Activated CD4-positive, CD25-positive, alpha-beta regulatory T cell treated with anti-CD3 and anti-CD28 coated beads, Interleukin-2, amount 50 U/mL, for 72 hours (primary cell): ENCODE results near the gene STEAP2.

ENCODE experiments used
- DNase-seq: peaks from one replicate; pipeline ENCODE4 v3.0.0; 2021

The STEAP2 gene

GRCh38 chr7:90194911-90195809, 16.4 kb upstream of the STEAP2 start:
- no peak for DNase-seq

DNA sequence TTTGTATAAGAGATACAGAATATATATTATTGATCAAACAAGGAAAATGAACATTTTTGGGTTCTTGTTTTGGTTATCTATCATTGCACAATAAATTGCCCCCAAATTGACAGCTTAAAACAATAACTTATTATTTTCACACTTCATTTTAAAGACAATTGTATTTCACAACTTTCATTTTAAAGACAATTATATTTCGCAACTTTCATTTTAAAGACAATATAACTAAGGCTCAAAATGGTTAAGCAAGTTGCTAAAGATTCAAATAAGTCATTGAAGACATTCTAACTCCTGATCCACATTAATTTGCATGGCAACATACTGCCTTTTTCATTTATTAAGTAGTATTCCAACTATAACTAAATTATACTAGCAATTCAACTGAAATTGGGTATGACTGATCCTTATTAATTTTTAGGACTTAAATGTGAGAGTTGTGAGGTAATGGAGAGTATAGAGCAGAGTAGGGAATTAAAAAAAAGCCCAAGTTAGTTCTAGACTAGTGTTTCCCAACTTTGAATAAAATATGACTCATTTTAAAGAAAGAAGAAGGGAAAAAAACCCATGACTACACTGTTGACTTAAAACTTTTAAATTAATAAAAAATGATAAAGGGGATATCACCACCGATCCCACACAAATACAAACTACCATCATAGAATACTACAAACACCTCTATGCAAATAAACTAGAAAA, 9.9 kb upstream of the STEAP2 start:
- DNase-seq = no peak

DNA sequence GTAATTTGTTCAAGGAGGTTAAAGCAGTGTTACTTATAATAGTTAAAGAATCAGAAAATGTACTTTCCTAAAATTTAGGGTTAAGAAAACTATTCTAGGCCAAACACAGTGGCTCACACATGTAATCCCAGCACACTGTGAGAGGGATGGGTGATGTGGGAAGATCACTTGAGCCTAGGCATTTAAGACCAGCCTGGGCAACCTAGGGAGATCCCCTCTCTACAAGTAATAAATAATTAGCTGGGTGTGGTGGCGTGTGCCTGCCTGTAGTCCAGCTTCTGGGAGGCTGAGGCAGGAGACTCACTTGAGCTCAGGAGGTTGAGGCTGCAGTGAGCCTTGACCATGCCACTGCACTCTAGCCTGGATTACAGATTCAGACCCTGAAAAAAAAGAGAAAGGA, 3.6 kb upstream of the STEAP2 start:
- DNase-seq = no peak

- no peak for DNase-seq
Measured at GRCh38 chr7:90209776-90210175, 1.8 kb upstream of the STEAP2 start.

GRCh38 chr7:90210475-90210874, 1.1 kb upstream of the STEAP2 start:
- DNase-seq = no peak

GRCh38 chr7:90210981-90211380, 559 bp upstream of the STEAP2 start:
- no peak for DNase-seq

- DNase-seq = no peak
Measured at GRCh38 chr7:90212149-90212495, 582 bp downstream of the STEAP2 start.

GRCh38 chr7:90213521-90213920, 2.0 kb downstream of the STEAP2 start:
- no peak for DNase-seq

GRCh38 chr7:90216080-90216674, 4.6 kb downstream of the STEAP2 start:
- no peak for DNase-seq

GRCh38 chr7:90216771-90217170, 5.2 kb downstream of the STEAP2 start:
- DNase-seq = no peak

DNA sequence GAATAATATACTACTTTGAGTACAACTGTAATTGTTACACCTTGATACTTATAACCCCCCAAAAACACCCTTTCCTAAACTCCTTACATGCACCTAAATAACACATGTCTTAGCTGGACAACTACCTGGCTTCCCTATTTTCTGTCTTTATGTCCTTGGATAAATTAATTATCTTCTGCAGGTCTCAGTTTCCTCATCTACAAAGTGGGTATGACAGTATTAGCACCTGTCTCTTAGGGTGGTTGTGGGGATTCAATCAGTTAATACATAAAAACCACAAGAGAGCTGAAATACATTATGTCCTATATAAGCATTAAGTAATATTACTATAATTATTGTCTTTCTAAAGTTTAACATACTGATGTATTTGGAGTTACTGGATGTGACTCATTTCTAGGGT, 10.8 kb downstream of the STEAP2 start:
- no peak for DNase-seq

DNA sequence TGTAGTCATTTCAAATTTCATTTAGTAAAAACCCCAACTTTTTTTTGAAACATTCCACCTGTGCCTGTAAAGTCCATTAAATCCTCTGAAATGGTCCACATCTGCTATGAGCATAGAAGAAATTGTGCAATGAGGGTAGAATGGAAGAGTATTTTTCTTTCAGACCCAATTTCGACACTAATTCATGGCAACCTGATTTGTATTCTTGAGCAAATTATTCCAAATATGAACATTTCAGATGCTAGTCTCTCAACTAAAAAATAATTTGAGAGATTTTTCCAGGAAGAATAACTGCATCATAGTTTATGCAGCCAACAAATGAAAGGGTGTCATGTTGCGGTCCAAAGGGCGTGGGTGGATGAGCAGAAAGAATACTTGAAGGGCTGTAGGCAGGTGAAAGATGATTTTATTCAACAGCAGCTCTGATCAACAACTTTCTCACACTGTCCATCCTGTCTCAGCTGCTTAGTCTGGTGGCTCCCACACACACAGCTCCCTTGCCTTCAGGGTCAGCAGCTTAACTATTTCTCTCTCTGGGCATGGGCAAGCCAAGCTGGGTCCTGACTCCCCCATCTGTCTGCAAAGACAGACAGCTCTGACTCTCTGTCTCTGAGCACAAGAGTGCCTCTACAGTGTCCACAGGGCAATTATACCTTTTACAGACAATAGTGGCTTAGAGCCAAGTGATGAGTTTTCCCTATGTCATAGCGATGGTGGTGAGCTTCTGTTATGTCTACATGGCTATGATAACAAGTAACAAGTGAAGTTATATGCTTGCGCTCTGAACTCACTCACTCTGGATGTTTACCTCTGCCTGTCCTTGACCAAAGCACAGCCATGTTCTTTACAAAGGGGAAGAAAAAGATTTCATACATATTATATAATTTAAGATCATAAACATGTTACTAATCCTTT, 11.5 kb downstream of the STEAP2 start:
- DNase-seq = no peak

GRCh38 chr7:90224195-90224594, 12.7 kb downstream of the STEAP2 start:
- DNase-seq = no peak

- DNase-seq = no peak
Measured at GRCh38 chr7:90225181-90225580, 13.6 kb downstream of the STEAP2 start.

DNA sequence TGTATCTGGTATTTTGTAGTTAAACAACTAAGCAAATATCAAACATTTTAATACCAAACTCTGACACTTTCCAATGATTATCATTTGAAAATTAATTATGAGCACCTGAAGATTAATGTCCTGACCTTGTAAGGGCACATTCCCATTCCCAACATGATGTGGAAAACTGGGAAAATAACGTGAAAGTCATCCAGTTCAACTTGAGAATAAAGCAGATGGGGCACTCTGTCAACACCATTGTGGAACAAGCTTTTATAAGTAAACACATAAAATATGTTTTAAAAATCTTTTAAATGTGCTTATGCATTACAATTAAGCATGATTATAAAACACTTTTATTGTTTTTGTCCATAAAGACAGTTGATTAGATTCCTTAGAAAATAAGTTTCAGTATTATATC, 14.1 kb downstream of the STEAP2 start:
- DNase-seq = no peak

- DNase-seq = no peak
Measured at GRCh38 chr7:90227259-90227658, 15.7 kb downstream of the STEAP2 start.

- DNase-seq = no peak
Measured at GRCh38 chr7:90229682-90230081, 18.1 kb downstream of the STEAP2 start.

- no peak for DNase-seq
Measured at GRCh38 chr7:90230834-90231233, 19.3 kb downstream of the STEAP2 start.

- DNase-seq = no peak
Measured at GRCh38 chr7:90231304-90231703, 19.8 kb downstream of the STEAP2 start.

DNA sequence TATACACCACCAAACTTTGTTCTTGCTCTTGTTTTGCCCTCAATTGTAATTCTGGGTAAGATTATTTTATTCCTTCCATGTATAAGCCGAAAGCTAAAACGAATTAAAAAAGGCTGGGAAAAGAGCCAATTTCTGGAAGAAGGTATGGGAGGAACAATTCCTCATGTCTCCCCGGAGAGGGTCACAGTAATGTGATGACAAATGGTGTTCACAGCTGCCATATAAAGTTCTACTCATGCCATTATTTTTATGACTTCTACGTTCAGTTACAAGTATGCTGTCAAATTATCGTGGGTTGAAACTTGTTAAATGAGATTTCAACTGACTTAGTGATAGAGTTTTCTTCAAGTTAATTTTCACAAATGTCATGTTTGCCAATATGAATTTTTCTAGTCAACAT, 20.9 kb downstream of the STEAP2 start:
- DNase-seq = no peak

- no peak for DNase-seq
Measured at GRCh38 chr7:90233569-90233968, 22.0 kb downstream of the STEAP2 start.

DNA sequence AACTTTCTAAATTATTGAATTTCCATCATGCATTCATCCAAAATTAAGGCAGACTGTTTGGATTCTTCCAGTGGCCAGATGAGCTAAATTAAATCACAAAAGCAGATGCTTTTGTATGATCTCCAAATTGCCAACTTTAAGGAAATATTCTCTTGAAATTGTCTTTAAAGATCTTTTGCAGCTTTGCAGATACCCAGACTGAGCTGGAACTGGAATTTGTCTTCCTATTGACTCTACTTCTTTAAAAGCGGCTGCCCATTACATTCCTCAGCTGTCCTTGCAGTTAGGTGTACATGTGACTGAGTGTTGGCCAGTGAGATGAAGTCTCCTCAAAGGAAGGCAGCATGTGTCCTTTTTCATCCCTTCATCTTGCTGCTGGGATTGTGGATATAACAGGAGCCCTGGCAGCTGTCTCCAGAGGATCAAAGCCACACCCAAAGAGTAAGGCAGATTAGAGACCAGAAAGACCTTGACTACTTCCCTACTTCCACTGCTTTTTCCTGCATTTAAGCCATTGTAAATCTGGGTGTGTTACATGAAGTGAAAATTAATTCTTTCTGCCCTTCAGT, 25.3 kb downstream of the STEAP2 start:
- DNase-seq = no peak

GRCh38 chr7:90238022-90238421, 26.5 kb downstream of the STEAP2 start:
- DNase-seq = no peak
